ENCODE measurements around the gene LDLRAD3. TPM values are rescaled to one million over a fixed set of nuclear protein-coding genes. Genes with fewer than 3 reads are reported as not detected.

The LDLRAD3 gene
- polyA plus RNA-seq, 1 experiment: 7.8 TPM

GRCh38 chr11:36078686-36079055 lies 134.8 kb downstream of the LDLRAD3 start:
- ChIA-PET CTCF (no interaction called here), POLR2A (no interaction called here)
- TF ChIP-seq CTCF (IDR thresholded peaks at IDR 0.05; ENCODE audit: low read depth, low read length): no peak

GRCh38 chr11:36079878-36080675 lies 136.2 kb downstream of the LDLRAD3 start:
- DNase-seq (ENCODE audit: low read depth, low spot score): no peak
- no peak overlapping the region for H3K4me3 ChIP-seq (ENCODE audit: low read depth, low read length)
- no peak overlapping the region for H3K27ac ChIP-seq (ENCODE audit: low read depth, low read length)
- no peaks in the 10 kb centered on the region for H3K27me3 ChIP-seq (ENCODE audit: control insufficient read depth, insufficient read depth, low read length)
- CTCF ChIA-PET: no interaction called here
- no peak for TF ChIP-seq CTCF (IDR thresholded peaks at IDR 0.05; ENCODE audit: low read depth, low read length)
- peaks cover 23% of the 10 kb centered on the region for H3K9me3 ChIP-seq (ENCODE audit: control insufficient read depth, insufficient read depth, low read length)
- POLR2A ChIA-PET: no interaction called here

More at GRCh38 chr11:36078686-36079055, 134.8 kb downstream of the LDLRAD3 start:
- peaks cover 23% of the 10 kb centered on the region for H3K9me3 ChIP-seq (ENCODE audit: control insufficient read depth, insufficient read depth, low read length)
- no peak overlapping the region for H3K4me3 ChIP-seq (ENCODE audit: low read depth, low read length)
- no peak overlapping the region for H3K27ac ChIP-seq (ENCODE audit: low read depth, low read length)
- no peaks in the 10 kb centered on the region for H3K27me3 ChIP-seq (ENCODE audit: control insufficient read depth, insufficient read depth, low read length)
- DNase-seq (ENCODE audit: low read depth, low spot score): no peak

- Histone ChIP-seq H3K4me3 (ENCODE audit: low read depth, low read length) (no peak overlapping the region), H3K27me3 (ENCODE audit: control insufficient read depth, insufficient read depth, low read length) (no peaks in the 10 kb centered on the region), H3K9me3 (ENCODE audit: control insufficient read depth, insufficient read depth, low read length) (peaks cover 20% of the 10 kb centered on the region), H3K27ac (ENCODE audit: low read depth, low read length) (no peak overlapping the region)
- TF ChIP-seq CTCF (IDR thresholded peaks at IDR 0.05; ENCODE audit: low read depth, low read length): no peak
- POLR2A ChIA-PET: no interaction called here
- CTCF ChIA-PET: interaction anchor here (1.3 kb wide), 1 partner anchor 51 kb away, joined by 3 read pairs; no protein-coding TSS in a partner anchor
- DNase-seq (ENCODE audit: low read depth, low spot score): no peak
Observed at GRCh38 chr11:36081274-36081945, 137.5 kb downstream of the LDLRAD3 start.

- Histone ChIP-seq H3K4me3 (ENCODE audit: low read depth, low read length) (no peak overlapping the region), H3K9me3 (ENCODE audit: control insufficient read depth, insufficient read depth, low read length) (no peaks in the 10 kb centered on the region), H3K27me3 (ENCODE audit: control insufficient read depth, insufficient read depth, low read length) (no peaks in the 10 kb centered on the region), H3K27ac (ENCODE audit: low read depth, low read length) (no peak overlapping the region)
- CTCF ChIA-PET: no interaction called here
- DNase-seq (ENCODE audit: low read depth, low spot score): no peak
- no peak for TF ChIP-seq CTCF (IDR thresholded peaks at IDR 0.05; ENCODE audit: low read depth, low read length)
- POLR2A ChIA-PET: no interaction called here
Observed at GRCh38 chr11:36086366-36086765, 142.5 kb downstream of the LDLRAD3 start.
